Sciatic nerve (tissue), 1 donor: Measurements from ENCODE around the gene MANEAL. TPM values are rescaled to one million over a fixed set of nuclear protein-coding genes. Genes with fewer than 3 reads are reported as not detected.

ENCODE experiments used
- total RNA-seq: library from RNA; stranded (reverse); fragmentation: NEBNext Ultra II Directional; extraction: Animal tissue kit (Norgen Biotek cat#: 25700); gene quantifications from one replicate; pipeline ENCODE4 v1.2.1, GENCODE V29; 2021
- donor health status: DM: no; HTN: no; CAD: no.

Gene MANEAL
- total RNA-seq, 1 donor from 2014 or later = 2.3 TPM

Other genes with a start within 250 kb of the MANEAL start
- gene SNIP1, start 239.6 kb upstream of the MANEAL start, total RNA-seq = 17.3 TPM
- gene DNALI1, start 236.9 kb upstream of the MANEAL start, total RNA-seq = 11.5 TPM
- 34.0 TPM for gene GNL2, start 197.9 kb upstream of the MANEAL start, total RNA-seq
- gene RSPO1, start 159.0 kb upstream of the MANEAL start, total RNA-seq = 0.13 TPM
- gene CDCA8, start 101.3 kb upstream of the MANEAL start, total RNA-seq = 0.85 TPM
- 1.6 TPM for gene EPHA10, start 28.7 kb upstream of the MANEAL start, total RNA-seq
- gene C1orf122, start 13.9 kb downstream of the MANEAL start, total RNA-seq = 30.3 TPM
- 8.1 TPM for gene YRDC, start 14.4 kb downstream of the MANEAL start, total RNA-seq
- gene MTF1, start 65.7 kb downstream of the MANEAL start, total RNA-seq = 33.0 TPM
- gene INPP5B, start 153.2 kb downstream of the MANEAL start, total RNA-seq = 44.4 TPM
- gene SF3A3, start 196.2 kb downstream of the MANEAL start, total RNA-seq = 47.9 TPM
- gene FHL3, start 211.7 kb downstream of the MANEAL start, total RNA-seq = 27.9 TPM
- gene UTP11, start 218.9 kb downstream of the MANEAL start, total RNA-seq = 32.6 TPM